GM23338 (cell line): ENCODE data around the gene ARHGEF17. TPM values are rescaled to one million over a fixed set of nuclear protein-coding genes. Genes with fewer than 3 reads are reported as not detected.
A peak's percentile ranks its signal among the peaks of the same experiment; 100 is the strongest.

Source experiments
- ATAC-seq: fragments of 200-7000 bp; cut with Tn5 transposase; 3 replicates; pipeline ENCODE4 v1.9.1; 2020
- DNase-seq: peaks from one replicate; pipeline ENCODE4 v3.0.0-alpha.2; 2015; ENCODE audit warnings: low spot score
- H2AFZ ChIP-seq: fragments of 200-600 bp; sonication (generic); 2 replicates; pipeline ENCODE4 v1.8.0; 2016; ENCODE audit warnings: antibody characterized with exemption, mild to moderate bottlenecking, moderate library complexity
- H3F3A ChIP-seq: fragments of 200-600 bp; sonication (generic); replicated peaks from 2 replicates; pipeline ENCODE4 v1.8.0; 2017; ENCODE audit warnings: antibody characterized with exemption, mixed run types, low read depth
- H3K27ac ChIP-seq: fragments of 200-600 bp; sonication (generic); 2 replicates; pipeline ENCODE4 v1.6.1; 2016; ENCODE audit warnings: low read depth
- H3K27me3 ChIP-seq: fragments of 200-600 bp; sonication (generic); 2 replicates; pipeline ENCODE4 v1.8.0; 2016; ENCODE audit warnings: mild to moderate bottlenecking, mixed run types, moderate library complexity; ENCODE audit not compliant: insufficient read depth
- H3K36me3 ChIP-seq: fragments of 200-600 bp; sonication (generic); 2 replicates; pipeline ENCODE4 v1.8.0; 2016; ENCODE audit warnings: mild to moderate bottlenecking; ENCODE audit not compliant: insufficient read depth
- H3K4me1 ChIP-seq: fragments of 200-600 bp; sonication (generic); 2 replicates; pipeline ENCODE4 v1.8.0; 2016; ENCODE audit warnings: mild to moderate bottlenecking, moderate library complexity; ENCODE audit not compliant: insufficient read depth
- H3K4me2 ChIP-seq: fragments of 200-600 bp; sonication (generic); 2 replicates; pipeline ENCODE4 v1.7.1; 2017; ENCODE audit warnings: mixed run types
- H3K4me3 ChIP-seq: fragments of 200-600 bp; sonication (generic); 2 replicates; pipeline ENCODE4 v1.6.1; 2016; ENCODE audit warnings: mixed run types
- H3K79me2 ChIP-seq: fragments of 200-600 bp; sonication (generic); replicated peaks from 2 replicates; pipeline ENCODE4 v1.8.0; 2017; ENCODE audit warnings: mild to moderate bottlenecking; ENCODE audit not compliant: insufficient read depth
- H3K9me2 ChIP-seq: fragments of 200-600 bp; sonication (generic); 2 replicates; pipeline ENCODE4 v1.8.0; 2017; ENCODE audit not compliant: insufficient read depth
- H4K20me1 ChIP-seq: fragments of 200-600 bp; sonication (generic); replicated peaks from 2 replicates; pipeline ENCODE4 v1.8.0; 2017; ENCODE audit warnings: mild to moderate bottlenecking; ENCODE audit not compliant: insufficient read depth
- H3K27ac Mint-ChIP-seq: 2 replicates; pipeline ENCODE4 v1.8.0; 2020; ENCODE audit warnings: inconsistent platforms, mild to moderate bottlenecking, moderate library complexity, mixed read lengths
- H3K27me3 Mint-ChIP-seq: 3 replicates; pipeline ENCODE4 v1.8.0; 2022; ENCODE audit warnings: low read depth, mild to moderate bottlenecking, moderate library complexity, mixed read lengths, inconsistent platforms; ENCODE audit not compliant: insufficient read depth, poor library complexity
- H3K36me3 Mint-ChIP-seq: 3 replicates; pipeline ENCODE4 v1.8.0; 2021; ENCODE audit warnings: low read depth, mild to moderate bottlenecking, inconsistent platforms, moderate library complexity, mixed read lengths
- H3K4me1 Mint-ChIP-seq: 3 replicates; pipeline ENCODE4 v1.8.0; 2020; ENCODE audit warnings: mild to moderate bottlenecking, inconsistent platforms, mixed read lengths
- H3K4me3 Mint-ChIP-seq: 3 replicates; pipeline ENCODE4 v1.8.0; 2021; ENCODE audit warnings: moderate library complexity, mild to moderate bottlenecking, inconsistent platforms, mixed read lengths
- H3K9me3 Mint-ChIP-seq: 3 replicates; pipeline ENCODE4 v1.8.0; 2020; ENCODE audit warnings: moderate library complexity, mild to moderate bottlenecking, inconsistent platforms, mixed read lengths
- CREB1 ChIP-seq: fragments of 250-450 bp; sonication (Bioruptor Pico); IDR thresholded peaks from 2 replicates; pipeline ENCODE4 v1.5.0; 2020; ENCODE audit warnings: low read depth, mild to moderate bottlenecking, moderate library complexity
- EZH2 ChIP-seq: fragments of 200-600 bp; sonication (generic); IDR thresholded peaks from one replicate; pipeline ENCODE4 v1.8.0; 2017; ENCODE audit warnings: antibody characterized with exemption, mild to moderate bottlenecking, low read depth; ENCODE audit not compliant: unreplicated experiment
- EZH2phosphoT487 ChIP-seq: fragments of 200-600 bp; sonication (generic); IDR thresholded peaks from one replicate; pipeline ENCODE4 v1.8.1; 2018; ENCODE audit warnings: antibody characterized with exemption; ENCODE audit not compliant: unreplicated experiment
- JUNB ChIP-seq: IDR thresholded peaks from one replicate; pipeline ENCODE4 v1.6.1; 2016; ENCODE audit warnings: antibody characterized with exemption; ENCODE audit not compliant: unreplicated experiment
- NANOG ChIP-seq: IDR thresholded peaks from 2 replicates; pipeline ENCODE4 v1.6.1; 2016; ENCODE audit warnings: antibody characterized with exemption, borderline replicate concordance
- POLR2AphosphoS5 ChIP-seq: IDR thresholded peaks from 2 replicates; pipeline ENCODE4 v1.6.1; 2016; ENCODE audit warnings: antibody characterized with exemption, low read depth
- STAT1 ChIP-seq: IDR thresholded peaks from one replicate; pipeline ENCODE4 v1.6.1; 2016; ENCODE audit warnings: antibody characterized with exemption; ENCODE audit not compliant: unreplicated experiment
- ZNF331 ChIP-seq: fragments of 250-450 bp; sonication (Bioruptor Pico); IDR thresholded peaks from 2 replicates; pipeline ENCODE4 v1.5.0; 2020; ENCODE audit warnings: low read depth, mild to moderate bottlenecking, moderate library complexity
- polyA plus RNA-seq: library from polyadenylated mRNA; unstranded; fragments of >200 nt; fragmentation: Nextera tagmentation; extraction: Ambion mirVana; gene quantifications from 2 replicates; pipeline ENCODE4 v1.2.1, GENCODE V29; 2016
- total RNA-seq: library from RNA; depleted of rRNA; stranded (reverse); fragments of >200 nt; shearing (Covaris generic); gene quantifications from 2 replicates; pipeline ENCODE4 v1.2.3, GENCODE V29; 2014
- TF ChIP-seq, protein P1 (sequence below): IDR thresholded peaks from one replicate; pipeline ENCODE4 v1.6.1; 2018; ENCODE audit warnings: antibody characterized with exemption; ENCODE audit not compliant: unreplicated experiment
- TF ChIP-seq, protein P2 (sequence below), 2 experiments: fragments of 200-600 bp in 1 of 2; sonication (generic) in 1 of 2; conservative IDR thresholded peaks; 2 replicates each; pipeline versions ENCODE4 v1.5.1 to v1.6.1; 2016 to 2017; ENCODE audit warnings: antibody characterized with exemption in 2 of 2, low read depth in 2 of 2, mild to moderate bottlenecking in 2 of 2, moderate library complexity in 1 of 2
- TF ChIP-seq, protein P3 (sequence below): IDR thresholded peaks from 2 replicates; pipeline ENCODE4 v1.6.1; 2016; ENCODE audit warnings: antibody characterized with exemption

Gene ARHGEF17
- total and polyA plus RNA-seq, 2 experiments from 2014 or later, result 2.9 to 15.0 TPM

DNA sequence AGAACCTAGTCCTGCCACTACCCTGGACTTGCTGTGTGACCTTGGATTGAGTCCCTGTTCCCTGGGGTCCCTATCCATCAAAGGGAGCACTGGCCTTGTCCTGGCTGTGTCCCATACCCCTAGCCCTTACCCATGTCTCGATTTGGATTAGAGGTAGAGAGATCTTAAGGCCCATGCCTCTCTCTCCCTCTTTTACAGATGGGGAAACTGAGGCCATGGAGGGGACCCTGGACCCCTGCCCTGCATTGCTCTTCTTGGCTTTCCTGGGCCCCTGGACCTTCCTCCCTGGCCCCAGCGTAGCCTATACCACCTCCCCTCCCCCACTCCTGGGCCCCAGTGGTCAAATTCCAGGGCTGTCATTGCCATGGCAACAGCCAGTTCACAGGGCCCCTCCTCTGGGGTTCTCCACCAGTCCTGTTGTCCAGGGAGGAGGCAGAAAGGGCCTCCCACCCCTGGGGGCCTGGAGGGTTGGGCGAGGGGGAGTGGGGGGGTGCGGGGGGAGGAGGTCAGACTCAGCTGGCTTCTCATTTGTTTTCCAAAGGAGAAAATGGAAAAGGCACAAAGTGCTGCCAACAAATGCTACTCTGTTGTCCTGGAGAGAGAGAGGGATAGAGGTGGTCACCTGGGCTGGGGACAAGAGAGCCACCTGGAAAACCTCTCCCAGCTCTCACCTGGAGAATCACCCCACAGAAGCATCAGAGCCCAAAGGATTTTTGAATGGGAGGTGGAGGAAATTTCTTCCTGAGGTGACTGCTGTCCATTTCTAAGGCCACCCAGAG is 23.3 kb downstream of the ARHGEF17 start (continued):
- TF ChIP-seq, protein P1, sequence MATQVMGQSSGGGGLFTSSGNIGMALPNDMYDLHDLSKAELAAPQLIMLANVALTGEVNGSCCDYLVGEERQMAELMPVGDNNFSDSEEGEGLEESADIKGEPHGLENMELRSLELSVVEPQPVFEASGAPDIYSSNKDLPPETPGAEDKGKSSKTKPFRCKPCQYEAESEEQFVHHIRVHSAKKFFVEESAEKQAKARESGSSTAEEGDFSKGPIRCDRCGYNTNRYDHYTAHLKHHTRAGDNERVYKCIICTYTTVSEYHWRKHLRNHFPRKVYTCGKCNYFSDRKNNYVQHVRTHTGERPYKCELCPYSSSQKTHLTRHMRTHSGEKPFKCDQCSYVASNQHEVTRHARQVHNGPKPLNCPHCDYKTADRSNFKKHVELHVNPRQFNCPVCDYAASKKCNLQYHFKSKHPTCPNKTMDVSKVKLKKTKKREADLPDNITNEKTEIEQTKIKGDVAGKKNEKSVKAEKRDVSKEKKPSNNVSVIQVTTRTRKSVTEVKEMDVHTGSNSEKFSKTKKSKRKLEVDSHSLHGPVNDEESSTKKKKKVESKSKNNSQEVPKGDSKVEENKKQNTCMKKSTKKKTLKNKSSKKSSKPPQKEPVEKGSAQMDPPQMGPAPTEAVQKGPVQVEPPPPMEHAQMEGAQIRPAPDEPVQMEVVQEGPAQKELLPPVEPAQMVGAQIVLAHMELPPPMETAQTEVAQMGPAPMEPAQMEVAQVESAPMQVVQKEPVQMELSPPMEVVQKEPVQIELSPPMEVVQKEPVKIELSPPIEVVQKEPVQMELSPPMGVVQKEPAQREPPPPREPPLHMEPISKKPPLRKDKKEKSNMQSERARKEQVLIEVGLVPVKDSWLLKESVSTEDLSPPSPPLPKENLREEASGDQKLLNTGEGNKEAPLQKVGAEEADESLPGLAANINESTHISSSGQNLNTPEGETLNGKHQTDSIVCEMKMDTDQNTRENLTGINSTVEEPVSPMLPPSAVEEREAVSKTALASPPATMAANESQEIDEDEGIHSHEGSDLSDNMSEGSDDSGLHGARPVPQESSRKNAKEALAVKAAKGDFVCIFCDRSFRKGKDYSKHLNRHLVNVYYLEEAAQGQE, result no peak
- TF ChIP-seq ZNF331 (CRISPR knock-in tag) (no peak), CREB1 (CRISPR knock-in tag) (no peak), STAT1 (no peak), EZH2phosphoT487 (no peak), EZH2 (no peak)
- TF ChIP-seq, protein P2, sequence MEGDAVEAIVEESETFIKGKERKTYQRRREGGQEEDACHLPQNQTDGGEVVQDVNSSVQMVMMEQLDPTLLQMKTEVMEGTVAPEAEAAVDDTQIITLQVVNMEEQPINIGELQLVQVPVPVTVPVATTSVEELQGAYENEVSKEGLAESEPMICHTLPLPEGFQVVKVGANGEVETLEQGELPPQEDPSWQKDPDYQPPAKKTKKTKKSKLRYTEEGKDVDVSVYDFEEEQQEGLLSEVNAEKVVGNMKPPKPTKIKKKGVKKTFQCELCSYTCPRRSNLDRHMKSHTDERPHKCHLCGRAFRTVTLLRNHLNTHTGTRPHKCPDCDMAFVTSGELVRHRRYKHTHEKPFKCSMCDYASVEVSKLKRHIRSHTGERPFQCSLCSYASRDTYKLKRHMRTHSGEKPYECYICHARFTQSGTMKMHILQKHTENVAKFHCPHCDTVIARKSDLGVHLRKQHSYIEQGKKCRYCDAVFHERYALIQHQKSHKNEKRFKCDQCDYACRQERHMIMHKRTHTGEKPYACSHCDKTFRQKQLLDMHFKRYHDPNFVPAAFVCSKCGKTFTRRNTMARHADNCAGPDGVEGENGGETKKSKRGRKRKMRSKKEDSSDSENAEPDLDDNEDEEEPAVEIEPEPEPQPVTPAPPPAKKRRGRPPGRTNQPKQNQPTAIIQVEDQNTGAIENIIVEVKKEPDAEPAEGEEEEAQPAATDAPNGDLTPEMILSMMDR (conservative IDR thresholded peaks at IDR 0.05; ENCODE audit: low read depth in 2 of 2), result no peak
- TF ChIP-seq, protein P3, sequence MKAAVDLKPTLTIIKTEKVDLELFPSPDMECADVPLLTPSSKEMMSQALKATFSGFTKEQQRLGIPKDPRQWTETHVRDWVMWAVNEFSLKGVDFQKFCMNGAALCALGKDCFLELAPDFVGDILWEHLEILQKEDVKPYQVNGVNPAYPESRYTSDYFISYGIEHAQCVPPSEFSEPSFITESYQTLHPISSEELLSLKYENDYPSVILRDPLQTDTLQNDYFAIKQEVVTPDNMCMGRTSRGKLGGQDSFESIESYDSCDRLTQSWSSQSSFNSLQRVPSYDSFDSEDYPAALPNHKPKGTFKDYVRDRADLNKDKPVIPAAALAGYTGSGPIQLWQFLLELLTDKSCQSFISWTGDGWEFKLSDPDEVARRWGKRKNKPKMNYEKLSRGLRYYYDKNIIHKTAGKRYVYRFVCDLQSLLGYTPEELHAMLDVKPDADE, result no peak

DNA sequence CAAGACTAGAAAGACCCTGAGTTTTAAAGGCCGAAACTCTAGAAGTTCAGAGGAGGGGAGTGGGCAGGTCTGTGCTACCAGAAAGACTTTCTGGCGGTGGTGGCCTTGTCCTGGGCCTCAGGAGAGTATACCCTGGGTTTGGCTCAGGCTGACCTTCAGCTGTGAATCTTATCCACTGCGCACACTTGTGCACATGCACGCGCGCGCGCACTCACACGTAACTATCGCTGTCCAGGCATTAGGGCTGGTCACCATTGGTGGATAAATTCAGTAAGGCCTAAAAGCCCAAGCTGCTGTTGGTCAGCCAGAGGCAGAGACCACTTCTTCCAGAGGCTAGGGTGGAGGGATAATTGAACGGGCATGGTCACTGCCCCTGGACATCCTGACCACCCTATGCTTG is 25.1 kb downstream of the ARHGEF17 start:
- H3K27ac Mint-ChIP-seq, result no peak overlapping the region
- H3K27ac ChIP-seq, result no peak overlapping the region
- no peaks in the 10 kb centered on the region for H3K9me2 ChIP-seq
- peaks cover 15% of the 10 kb centered on the region for H4K20me1 ChIP-seq
- H3K79me2 ChIP-seq, result no peaks in the 10 kb centered on the region
- peak overlapping the region; percentile 37; the same call in 2 of the 3 replicates for H3K4me3 Mint-ChIP-seq
- H3K36me3 ChIP-seq, result no peaks in the 10 kb centered on the region
- H3K4me3 ChIP-seq, result no peak overlapping the region
- H3K9me3 Mint-ChIP-seq, result no peaks in the 10 kb centered on the region
- H3F3A ChIP-seq, result 0 out of 2 replicates have a peak, but pooled peaks cover 5% of the 10 kb centered on the region
- 0 out of 2 replicates have a peak overlapping the region, but pooled peaks have one; percentile 42 for H3K4me2 ChIP-seq
- ATAC-seq (no peak), DNase-seq (no peak)
- peaks cover 51% of the 10 kb centered on the region for H3K27me3 Mint-ChIP-seq
- peaks cover 46% of the 10 kb centered on the region for H3K4me1 Mint-ChIP-seq
- no peaks in the 10 kb centered on the region for H3K36me3 Mint-ChIP-seq
- peaks cover 45% of the 10 kb centered on the region for H3K4me1 ChIP-seq
- H2AFZ ChIP-seq, result no peak overlapping the region
- peaks cover 39% of the 10 kb centered on the region for H3K27me3 ChIP-seq
- no peak for TF ChIP-seq JUNB
- TF ChIP-seq, protein P2 (conservative IDR thresholded peaks at IDR 0.05; ENCODE audit: low read depth in 2 of 2), result no peak
- no peak for TF ChIP-seq EZH2phosphoT487
- TF ChIP-seq, protein P1, result no peak
- TF ChIP-seq, protein P3, result no peak
- TF ChIP-seq NANOG, result no peak
- no peak for TF ChIP-seq STAT1
- TF ChIP-seq CREB1 (CRISPR knock-in tag), result no peak
- no peak for TF ChIP-seq ZNF331 (CRISPR knock-in tag)
- TF ChIP-seq POLR2AphosphoS5, result no peak
